GM12873 (cell line): ENCODE results near the gene MICALL2.

Source experiments
- CTCF ChIP-seq: IDR thresholded peaks from 2 replicates; pipeline ENCODE4 v1.5.1; 2012; ENCODE audit warnings: low read depth, mild to moderate bottlenecking, moderate library complexity, low read length, control low read depth; ENCODE audit not compliant: insufficient read depth; ENCODE audit errors: missing control alignments

The MICALL2 gene

DNA sequence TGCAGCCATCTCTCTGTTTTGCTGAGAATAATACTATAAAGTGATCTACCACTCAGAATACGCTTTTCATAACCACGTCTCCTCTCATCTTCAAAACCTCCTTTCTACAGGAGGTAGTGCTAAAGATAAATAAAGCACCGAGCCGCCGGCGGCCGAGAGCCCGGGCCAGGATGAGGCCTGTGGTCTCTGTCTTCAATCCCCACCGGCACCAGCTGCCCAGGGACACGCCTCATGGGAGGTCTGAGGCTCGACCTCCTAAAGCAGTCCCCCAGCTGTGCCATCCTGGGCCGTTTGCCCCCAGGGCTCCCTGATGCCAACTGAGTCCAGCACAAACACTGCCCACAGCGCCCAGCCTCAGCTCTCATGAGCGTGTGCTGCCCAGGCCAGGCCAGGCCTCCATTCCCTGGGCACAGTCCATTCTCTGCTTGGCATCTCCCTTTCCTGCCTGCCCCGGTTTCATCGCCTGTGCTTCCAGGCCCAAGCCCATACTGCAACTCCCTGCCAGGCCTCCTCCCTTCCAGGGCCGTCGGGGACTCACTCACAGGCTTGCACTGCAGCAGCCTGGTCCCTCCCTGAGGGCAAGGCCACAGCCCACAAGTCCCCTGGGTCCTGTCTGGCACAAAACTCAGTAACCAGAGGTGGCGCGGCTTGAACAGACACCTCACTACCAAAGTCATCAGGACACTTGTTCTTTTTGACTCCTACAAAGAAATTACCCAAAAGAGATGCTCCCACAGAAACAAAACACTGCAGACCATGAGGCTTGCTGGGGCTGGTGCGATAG lies 42.4 kb upstream of the MICALL2 start:
- TF ChIP-seq CTCF: no peak

DNA sequence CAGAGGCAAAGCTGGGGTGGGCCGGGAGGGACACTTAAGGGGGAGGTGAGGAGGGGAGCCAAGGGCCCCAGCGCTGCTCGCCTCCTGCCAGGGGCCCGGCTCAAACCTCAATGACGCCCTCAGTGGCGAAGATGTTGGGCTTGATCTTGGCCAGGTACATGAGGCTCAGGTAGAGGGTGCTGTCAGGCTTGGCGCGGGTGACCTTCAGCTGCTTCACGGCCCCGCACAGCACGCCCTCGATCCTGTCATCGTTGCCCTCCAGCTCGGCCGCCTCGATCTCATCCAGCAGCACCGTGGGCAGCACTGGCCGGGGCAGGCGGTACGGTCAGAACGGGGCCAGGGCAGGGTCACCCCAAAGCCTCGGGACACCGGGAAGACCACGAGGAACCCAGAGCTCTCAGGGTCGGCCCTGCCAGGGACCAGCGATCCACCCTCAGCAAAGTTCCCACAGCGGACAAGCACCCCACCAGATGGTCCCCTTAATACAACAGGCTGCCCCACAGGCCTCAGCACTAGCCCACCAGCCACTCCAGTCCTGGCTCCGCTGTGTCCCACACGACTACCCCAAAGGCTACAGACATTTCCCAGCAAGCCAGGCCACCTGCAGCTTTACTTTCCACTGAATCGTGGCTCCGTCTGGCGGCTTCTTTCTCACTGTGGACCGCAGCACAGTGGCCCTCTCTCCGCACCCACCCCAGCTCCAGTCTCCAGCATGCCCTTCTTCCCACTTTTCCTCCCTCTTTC lies 41.0 kb upstream of the MICALL2 start:
- TF ChIP-seq CTCF: no peak

- TF ChIP-seq CTCF: no peak
These were observed 40.2 kb upstream of the MICALL2 start for GRCh38 chr7:1499367-1500029.

DNA sequence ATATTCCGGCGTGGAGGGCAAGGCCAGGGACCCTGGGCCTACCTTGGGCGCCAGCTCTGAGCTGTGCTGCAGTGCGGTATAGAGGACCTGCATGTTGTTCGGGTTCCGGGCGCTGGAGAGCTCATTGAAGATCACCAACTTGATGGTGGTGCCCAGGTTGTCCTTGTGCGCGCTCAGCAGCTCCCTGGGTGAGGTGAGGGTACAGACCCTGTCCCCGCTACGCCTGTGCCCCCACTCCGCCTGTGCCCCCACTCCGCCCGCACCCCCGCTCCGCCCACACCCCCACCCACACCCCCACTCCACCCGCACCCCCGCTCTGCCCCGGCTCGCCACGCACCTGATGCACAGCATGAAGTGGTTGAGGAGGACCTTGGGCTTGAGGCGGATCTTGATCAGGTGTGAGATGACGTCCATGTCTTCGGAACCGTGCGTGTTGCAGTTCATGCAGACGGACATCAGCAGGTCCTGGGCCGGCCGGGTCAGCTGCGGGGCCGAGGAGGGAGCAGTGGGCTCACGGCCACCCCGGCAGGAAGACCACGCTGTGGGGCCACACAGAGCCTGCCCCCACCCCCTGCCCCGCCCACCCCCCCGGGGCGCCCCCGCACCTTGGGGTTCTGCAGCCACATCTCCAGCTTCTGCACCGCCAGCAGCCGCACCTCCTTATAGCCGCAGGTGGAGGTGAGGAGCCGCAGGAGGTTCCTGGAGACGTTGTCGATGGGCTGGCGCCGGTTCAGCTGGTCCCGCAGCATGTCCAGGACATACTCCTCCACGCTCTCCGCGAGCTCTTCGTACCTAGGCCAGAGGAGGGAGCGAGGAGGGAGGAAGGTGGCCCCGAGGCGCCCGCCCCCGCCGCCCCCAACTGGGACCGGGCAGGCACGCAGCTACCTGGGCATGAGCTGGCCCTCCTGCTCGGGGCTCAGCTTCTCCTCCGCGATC lies 39.4 kb upstream of the MICALL2 start:
- TF ChIP-seq CTCF: no peak

DNA sequence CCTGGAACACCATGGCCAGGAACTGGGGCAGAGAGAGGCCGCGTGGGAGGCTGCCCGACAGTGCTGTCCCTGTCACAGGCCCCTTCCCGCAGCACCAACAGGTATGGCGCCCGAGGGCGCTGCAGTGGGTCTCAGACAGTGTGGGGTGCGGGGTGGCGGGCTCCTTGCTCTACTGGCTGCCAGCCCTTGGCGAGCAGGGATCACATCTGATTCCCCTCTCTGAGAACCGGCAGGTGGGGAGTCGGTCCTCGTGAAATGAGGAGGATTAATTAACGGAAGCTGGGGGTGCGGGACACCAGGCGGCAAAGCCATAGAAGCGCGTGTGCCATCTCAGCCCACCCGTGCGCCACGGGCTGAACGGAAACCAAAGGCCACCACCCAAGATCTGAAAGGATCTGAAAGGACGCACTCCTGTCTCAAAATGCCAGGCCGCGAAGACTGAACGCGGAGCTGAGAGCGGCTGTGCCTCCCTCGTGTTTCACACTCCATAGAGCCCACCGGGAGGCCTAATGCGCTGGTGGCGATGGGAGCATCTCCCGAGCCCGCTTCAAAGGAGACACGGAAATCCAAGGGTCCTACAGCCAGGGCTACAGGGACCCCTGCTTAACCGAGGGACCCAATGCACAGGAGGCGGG lies 38.1 kb upstream of the MICALL2 start:
- TF ChIP-seq CTCF: no peak

DNA sequence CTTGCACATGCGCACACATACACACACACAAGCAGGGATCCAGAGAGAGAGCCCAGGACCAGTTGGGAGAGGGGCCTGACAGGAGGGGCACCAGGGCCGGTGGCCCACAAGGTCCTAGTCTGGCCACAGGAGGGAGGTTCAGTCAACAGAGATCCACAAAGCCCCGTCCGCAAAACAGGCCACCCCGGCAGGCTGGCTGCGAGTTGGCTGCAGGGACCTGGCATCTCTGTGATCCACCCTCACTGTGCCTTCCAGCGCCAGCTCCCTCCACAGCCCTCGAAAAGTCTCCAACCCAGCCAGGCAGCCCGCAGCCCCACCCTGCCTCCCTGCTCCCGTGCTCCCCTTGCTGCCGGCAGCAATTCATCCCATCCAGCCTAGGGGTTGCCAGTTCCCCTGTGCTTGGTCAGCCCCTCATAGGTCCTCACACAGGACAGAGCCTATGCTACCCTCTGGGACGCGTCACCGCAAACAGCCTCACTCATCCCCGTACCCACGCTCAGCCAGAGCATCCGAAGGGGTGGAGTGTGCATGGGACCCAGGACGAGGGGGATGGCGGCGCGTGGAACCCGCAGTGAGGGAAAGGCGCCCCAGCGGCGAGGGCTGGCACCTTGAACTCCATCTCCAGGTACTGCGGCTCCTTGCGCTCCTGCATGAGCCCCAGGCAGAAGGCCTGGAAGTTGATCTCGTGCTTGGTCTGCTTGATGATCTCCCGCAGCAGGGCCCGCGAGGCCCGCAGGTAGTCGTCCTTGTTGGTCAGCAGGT lies 37.4 kb upstream of the MICALL2 start:
- TF ChIP-seq CTCF: no peak
